HG02678 (cell line): ENCODE measurements around the gene FTCDNL1.

Experiments
- ATAC-seq: cut with Tn5 transposase; IDR thresholded peaks from one replicate; pipeline ENCODE4 v1.9.1; 2021; ENCODE audit warnings: mild to moderate bottlenecking, moderate library complexity; ENCODE audit not compliant: unreplicated experiment

Gene FTCDNL1

GRCh38 chr2:199744260-199744659, 106.7 kb downstream of the FTCDNL1 start:
- no peak for ATAC-seq

DNA sequence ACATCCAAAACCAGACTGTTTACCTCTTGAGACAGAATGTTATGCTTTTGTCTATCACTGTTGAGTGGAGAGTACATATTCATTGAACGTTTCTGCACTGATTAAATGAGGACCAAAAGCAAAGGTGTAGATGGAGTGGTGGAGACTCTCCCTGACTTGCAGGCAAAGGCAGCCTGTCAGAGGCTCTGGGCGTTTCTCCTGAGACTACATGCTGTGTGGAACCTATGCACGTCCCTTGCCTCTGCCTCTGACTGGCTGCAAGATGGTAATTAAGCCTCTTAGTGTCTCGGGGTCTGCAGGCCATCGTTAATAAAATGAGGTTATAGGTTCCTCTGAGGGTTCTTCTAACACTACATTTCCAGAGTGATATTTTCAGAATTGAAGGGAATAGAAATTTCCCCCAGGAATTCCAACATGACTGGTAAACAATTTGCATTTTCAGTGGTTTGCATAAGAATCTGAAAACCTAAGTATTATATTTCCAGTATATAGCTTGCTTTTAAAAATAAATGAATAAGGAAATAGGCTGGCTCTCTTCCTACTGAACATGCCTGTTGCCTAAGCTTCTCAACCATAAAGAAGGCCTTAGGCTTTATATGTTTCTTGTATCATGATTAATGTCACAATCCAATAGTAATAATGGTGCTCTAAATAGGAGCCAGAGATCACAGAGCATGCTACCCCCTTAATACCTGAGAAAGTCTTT, 107.4 kb downstream of the FTCDNL1 start:
- ATAC-seq = no peak

GRCh38 chr2:199742884-199743283, 108.1 kb downstream of the FTCDNL1 start:
- ATAC-seq = no peak

GRCh38 chr2:199740111-199740428, 110.9 kb downstream of the FTCDNL1 start:
- peak; percentile 21 for ATAC-seq

DNA sequence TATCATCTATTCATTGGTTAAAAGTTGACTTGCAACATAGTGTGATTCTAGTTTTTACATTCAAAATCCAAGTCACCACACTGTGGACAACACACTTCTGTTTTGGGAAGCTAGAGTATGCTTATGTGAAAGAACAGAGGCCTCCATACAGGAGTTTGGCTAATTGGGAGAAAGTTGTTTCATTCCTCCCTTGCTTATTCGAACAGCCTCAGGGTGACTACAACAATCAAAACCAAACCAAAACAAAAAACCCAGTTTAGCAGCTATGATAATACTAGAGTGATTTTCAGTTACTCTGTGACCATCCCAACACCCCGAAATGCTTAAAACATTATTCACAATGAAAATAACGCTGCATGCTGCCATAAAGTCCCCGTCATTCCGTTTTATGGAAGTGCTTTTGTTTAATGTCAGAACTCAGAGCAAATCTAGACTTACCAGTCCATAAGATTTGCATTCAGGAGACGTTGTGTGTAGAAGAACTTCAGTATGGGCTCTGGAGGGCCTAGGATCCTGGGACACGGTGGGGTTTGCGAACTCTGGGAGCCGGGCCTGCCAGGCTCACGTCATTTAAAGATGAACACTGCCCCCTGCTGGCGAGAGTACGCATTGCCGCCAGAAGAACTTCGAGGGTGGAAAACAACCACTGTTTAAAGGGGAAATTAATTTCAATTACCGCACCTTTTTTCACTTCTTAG, 111.4 kb downstream of the FTCDNL1 start:
- peak; percentile 69 for ATAC-seq

GRCh38 chr2:199738727-199739412, 112.1 kb downstream of the FTCDNL1 start:
- no peak for ATAC-seq

DNA sequence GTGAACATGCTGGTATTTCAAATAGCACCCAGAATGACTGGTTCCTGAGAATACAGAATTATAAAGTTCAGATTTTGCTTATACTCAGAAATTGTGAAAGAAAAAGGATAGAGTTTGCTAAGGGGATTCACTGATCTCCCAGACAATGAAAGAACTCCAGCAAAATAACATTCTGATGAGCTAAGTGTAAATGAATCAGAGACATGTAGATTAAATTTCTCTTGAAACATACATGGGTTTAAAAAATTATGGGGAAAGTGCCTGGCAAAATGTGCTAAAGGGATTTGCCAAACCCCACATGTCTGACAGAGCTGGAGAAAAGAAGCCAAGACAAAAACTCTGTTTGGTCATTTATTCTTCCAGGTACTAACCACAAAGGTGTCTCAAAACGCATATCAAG, 116.3 kb downstream of the FTCDNL1 start:
- ATAC-seq = no peak

- no peak for ATAC-seq
Observed at GRCh38 chr2:199734011-199734410, 117.0 kb downstream of the FTCDNL1 start.

DNA sequence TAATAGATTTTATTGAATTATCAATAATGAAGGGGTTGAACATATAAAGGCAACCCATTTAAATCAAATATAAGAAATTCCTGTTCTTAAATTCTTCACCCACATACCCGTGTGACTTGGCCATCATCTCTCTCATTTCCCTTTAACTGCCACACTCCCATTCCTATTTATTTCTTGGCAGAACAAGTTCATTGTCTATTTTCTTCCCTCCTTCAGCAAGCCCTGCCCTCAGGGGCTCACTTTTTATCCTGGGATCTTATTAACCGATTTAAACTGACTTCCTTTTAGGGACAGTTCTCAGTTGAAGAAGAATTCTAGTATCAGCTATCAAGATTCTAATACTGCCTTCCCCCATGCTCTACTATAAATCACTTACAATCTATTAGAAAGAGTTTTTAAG, 123.2 kb downstream of the FTCDNL1 start:
- ATAC-seq = no peak

DNA sequence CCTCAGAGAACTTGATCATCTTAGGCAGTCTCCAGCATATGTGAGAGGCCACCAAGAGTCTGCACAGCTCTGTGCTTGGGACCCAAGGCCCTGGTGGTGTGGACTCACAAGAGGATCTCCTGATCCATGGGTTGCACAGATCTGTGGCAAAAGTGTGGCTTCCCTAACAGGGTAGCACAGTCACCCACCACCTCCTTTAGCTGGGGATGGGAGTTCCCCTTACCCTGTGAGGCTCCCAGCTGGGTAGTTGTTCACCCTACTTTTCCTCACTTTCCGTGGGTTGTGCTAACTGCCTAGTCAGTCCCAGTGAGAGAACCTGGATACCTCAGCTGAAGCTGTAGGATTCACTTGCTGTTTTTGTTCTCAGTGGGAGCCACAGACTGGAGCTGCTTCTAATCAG, 123.7 kb downstream of the FTCDNL1 start:
- no peak for ATAC-seq

GRCh38 chr2:199718074-199718473, 132.9 kb downstream of the FTCDNL1 start:
- ATAC-seq = no peak

- no peak for ATAC-seq
Observed at GRCh38 chr2:199717587-199717907, 133.4 kb downstream of the FTCDNL1 start.

DNA sequence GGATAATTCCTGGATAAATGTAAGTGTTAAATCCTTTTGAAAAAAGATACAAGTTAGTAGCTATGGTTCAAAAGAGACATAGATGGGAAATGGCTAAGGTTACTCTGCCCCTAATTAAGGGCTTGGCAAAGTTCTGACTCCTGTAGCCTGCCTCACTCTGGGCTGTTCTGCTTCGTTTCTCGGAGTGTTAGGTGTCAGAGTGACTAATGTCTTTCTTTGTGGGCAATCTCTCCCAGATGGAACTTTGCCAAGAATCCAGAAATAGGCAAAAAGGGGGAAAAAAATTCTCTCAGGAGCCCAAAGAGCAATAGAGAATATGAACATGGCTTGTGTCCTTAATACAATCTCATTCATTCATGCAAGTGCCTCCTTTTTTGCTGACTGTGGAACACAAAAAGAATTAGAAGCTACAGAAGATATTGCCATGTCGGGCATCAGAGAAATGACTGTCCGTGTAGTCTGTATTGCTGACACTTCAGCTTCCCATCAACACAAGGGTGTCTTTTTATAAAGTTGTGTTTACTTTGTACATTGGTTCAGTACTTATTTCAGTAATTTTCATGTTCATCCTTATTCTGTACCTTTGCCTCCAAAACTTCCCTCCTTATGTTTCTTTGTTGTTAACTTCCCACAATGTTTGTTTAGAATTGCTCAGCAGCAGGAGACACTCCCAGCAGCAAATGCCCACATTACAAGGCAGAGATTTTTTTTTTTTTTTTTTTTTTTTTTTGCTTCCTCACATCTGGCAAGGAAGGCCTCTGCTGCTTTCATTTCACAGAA, 134.0 kb downstream of the FTCDNL1 start:
- no peak for ATAC-seq

DNA sequence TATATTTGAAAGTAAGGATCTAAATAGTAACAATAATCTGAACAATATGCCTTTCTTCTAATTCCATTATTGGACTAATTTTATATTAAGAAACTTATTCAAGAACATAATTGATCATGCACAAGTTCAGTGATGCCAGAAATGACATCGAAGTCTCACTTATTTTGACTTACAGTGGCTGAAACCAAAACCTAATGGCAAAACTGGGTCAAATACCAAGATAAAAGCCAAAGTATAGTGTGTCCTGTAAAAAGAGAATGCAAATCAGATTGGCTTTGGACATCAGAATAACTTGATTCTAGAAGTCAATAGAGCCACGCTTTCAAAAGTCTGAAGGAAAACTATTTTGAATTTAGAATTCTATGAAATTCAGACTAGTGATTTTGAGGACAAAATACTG, 137.2 kb downstream of the FTCDNL1 start:
- ATAC-seq = no peak

DNA sequence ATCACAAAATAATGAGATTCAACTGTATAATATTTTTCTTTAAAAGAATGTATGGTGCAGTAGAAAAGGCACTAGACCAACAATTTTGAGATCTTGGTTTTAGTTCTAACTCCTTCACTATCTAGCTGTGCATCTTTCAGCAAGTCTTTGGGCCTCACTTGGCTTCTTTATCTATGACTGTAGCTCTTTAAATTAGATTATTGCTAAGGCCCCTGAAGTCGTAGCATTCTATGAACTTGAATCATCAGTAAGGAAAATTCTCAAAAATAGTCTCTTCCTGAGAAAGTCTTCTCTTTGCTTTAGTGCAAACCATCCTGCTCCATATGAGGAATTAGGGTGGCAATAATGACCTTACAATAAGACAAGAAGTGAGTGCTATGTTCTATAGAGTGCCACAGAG, 140.4 kb downstream of the FTCDNL1 start:
- no peak for ATAC-seq
